OCI-LY7 (cell line): ENCODE data around the gene PLEK. TPM values are rescaled to one million over a fixed set of nuclear protein-coding genes. Genes with fewer than 3 reads are reported as not detected.

ENCODE experiments used
- BruUV-seq: library from RNA; stranded (reverse); fragments of 400-500 nt; replicated peaks from 2 replicates; lab custom pipeline; 2021; lab: Mats Ljungman, UMichigan
- CTCF ChIA-PET: fragments of 300-600 bp; sonication (Branson Sonifier 250); formaldehyde crosslinking; loops from one replicate; lab custom pipeline; 2022; ENCODE audit warnings: antibody characterized with exemption; ENCODE audit not compliant: unreplicated experiment; lab: Charles Lee
- POLR2A ChIA-PET: fragments of 300-600 bp; sonication (Branson Sonifier 250); formaldehyde crosslinking; loops from one replicate; lab custom pipeline; 2022; ENCODE audit warnings: antibody characterized with exemption; lab: Charles Lee
- DNase-seq: peaks from one replicate; pipeline ENCODE4 v3.0.0-alpha.2; 2015; ENCODE audit warnings: low spot score
- H2AFZ ChIP-seq: fragments of 200-600 bp; sonication (generic), shearing (Covaris generic); 2 replicates; pipeline ENCODE4 v1.6.1; 2014; ENCODE audit warnings: mild to moderate bottlenecking, antibody characterized with exemption, low read length, moderate library complexity
- H3K27ac ChIP-seq: fragments of 200-600 bp; sonication (generic); 2 replicates; pipeline ENCODE4 v1.5.1; 2014; ENCODE audit warnings: mixed run types, low read depth, mild to moderate bottlenecking, moderate library complexity, low read length, inconsistent platforms; ENCODE audit not compliant: poor library complexity, severe bottlenecking
- H3K36me3 ChIP-seq: fragments of 200-600 bp; sonication (generic); 2 replicates; pipeline ENCODE4 v1.6.1; 2014; ENCODE audit warnings: mild to moderate bottlenecking, antibody characterized with exemption, low read length, moderate library complexity, mixed read lengths; ENCODE audit not compliant: insufficient read depth
- H3K4me1 ChIP-seq: fragments of 200-600 bp; sonication (generic); 2 replicates; pipeline ENCODE4 v1.5.1; 2014; ENCODE audit warnings: mild to moderate bottlenecking, low read length; ENCODE audit not compliant: insufficient read depth, poor library complexity, severe bottlenecking
- H3K4me2 ChIP-seq: fragments of 200-600 bp; sonication (generic); 2 replicates; pipeline ENCODE4 v1.6.1; 2014; ENCODE audit warnings: mild to moderate bottlenecking, low read length
- H3K4me3 ChIP-seq: fragments of 200-600 bp; sonication (generic); 2 replicates; pipeline ENCODE4 v1.5.1; 2014; ENCODE audit warnings: mild to moderate bottlenecking, low read depth, low read length; ENCODE audit not compliant: poor library complexity, severe bottlenecking
- H3K79me2 ChIP-seq: fragments of 200-600 bp; sonication (generic); 2 replicates; pipeline ENCODE4 v1.6.1; 2016; ENCODE audit warnings: low read depth, mild to moderate bottlenecking, low read length, moderate library complexity, mixed read lengths; ENCODE audit not compliant: insufficient read depth
- H3K9me2 ChIP-seq: fragments of 200-600 bp; sonication (generic); 2 replicates; pipeline ENCODE4 v1.6.1; 2016; ENCODE audit warnings: mild to moderate bottlenecking, low read length, mixed read lengths; ENCODE audit not compliant: insufficient read depth
- H3K9me3 ChIP-seq: fragments of 200-600 bp; sonication (generic); 2 replicates; pipeline ENCODE4 v1.6.1; 2014; ENCODE audit warnings: mild to moderate bottlenecking, mixed run types, low read length, mixed read lengths
- H4K20me1 ChIP-seq: fragments of 200-600 bp; sonication (generic); 2 replicates; pipeline ENCODE4 v1.6.1; 2014; ENCODE audit warnings: mild to moderate bottlenecking, antibody characterized with exemption, low read length, moderate library complexity, mixed read lengths; ENCODE audit not compliant: insufficient read depth
- CTCF ChIP-seq: fragments of 200-600 bp; sonication (generic); conservative IDR thresholded peaks from 2 replicates; pipeline ENCODE4 v1.5.1; 2014; ENCODE audit warnings: mild to moderate bottlenecking, antibody characterized with exemption, low read length, moderate library complexity, mixed read lengths
- EZH2phosphoT487 ChIP-seq: fragments of 200-600 bp; sonication (generic); IDR thresholded peaks from 2 replicates; pipeline ENCODE4 v1.6.1; 2018; ENCODE audit warnings: low read depth, borderline replicate concordance, mild to moderate bottlenecking, mixed run types, antibody characterized with exemption, low read length, moderate library complexity, mixed read lengths
- intact Hi-C: fragments of 100-400 bp; cut with micrococcal nuclease; formaldehyde crosslinking; loops from one replicate; pipeline ENCODE4 v1.10.0; 2022; ENCODE audit not compliant: unreplicated experiment
- total RNA-seq, 2 experiments: library from RNA; depleted of rRNA in 1 of 2; stranded (reverse); fragments of >200 nt in 1 of 2; shearing (Covaris generic) in 1 of 2; gene quantifications; 2 replicates each; pipeline ENCODE4 v1.2.3, GENCODE V29; 2014 to 2022

The PLEK gene
- total RNA-seq, 2 experiments from 2014 or later: 20.8 to 80.6 TPM

GRCh38 chr2:68418855-68419254, 53.8 kb downstream of the PLEK start:
- TF ChIP-seq CTCF (peak; percentile 49), EZH2phosphoT487 (no peak)
- ChIA-PET POLR2A (interaction anchor here (0.9 to 11.7 kb wide), 6 partner anchors 8 to 120 kb away, joined by 3 to 103 read pairs (median 12); partner anchors contain the start of gene PLEK), CTCF (interaction anchor here (0.8 to 1.4 kb wide), 2 partner anchors 21 to 23 kb away, joined by 4 to 5 read pairs; no protein-coding TSS in a partner anchor)
- no peaks in the 10 kb centered on the region for H4K20me1 ChIP-seq
- H3K4me1 ChIP-seq: peaks cover 67% of the 10 kb centered on the region
- H3K79me2 ChIP-seq: no peaks in the 10 kb centered on the region
- H3K4me2 ChIP-seq: peak overlapping the region; percentile 49
- no peaks in the 10 kb centered on the region for H3K9me2 ChIP-seq
- H3K4me3 ChIP-seq: peak overlapping the region; percentile 1
- peaks cover 29% of the 10 kb centered on the region for H3K9me3 ChIP-seq
- peaks cover 14% of the 10 kb centered on the region for H3K36me3 ChIP-seq
- intact Hi-C loops: no loop called here
- peak overlapping the region; percentile 94 for H2AFZ ChIP-seq
- BruUV-seq: no TSS peak
- peak; percentile 71 for DNase-seq
- peak overlapping the region; percentile 38 for H3K27ac ChIP-seq

GRCh38 chr2:68420254-68420910, 55.3 kb downstream of the PLEK start:
- Histone ChIP-seq H2AFZ (peak overlapping the region; percentile 37; the same call in 1 of the 2 replicates), H3K36me3 (peaks cover 14% of the 10 kb centered on the region), H4K20me1 (no peaks in the 10 kb centered on the region), H3K4me1 (peaks cover 73% of the 10 kb centered on the region), H3K4me3 (no peak overlapping the region), H3K4me2 (peak overlapping the region; percentile 9; the same call in 1 of the 2 replicates), H3K9me3 (peaks cover 19% of the 10 kb centered on the region), H3K79me2 (no peaks in the 10 kb centered on the region), H3K9me2 (no peaks in the 10 kb centered on the region), H3K27ac (peak overlapping the region; percentile 38)
- BruUV-seq: no TSS peak
- no peak for TF ChIP-seq EZH2phosphoT487
- no peak for TF ChIP-seq CTCF
- DNase-seq: peak; percentile 72
- ChIA-PET POLR2A (interaction anchor here (0.9 to 11.7 kb wide), 8 partner anchors 7 to 55 kb away, joined by 3 to 103 read pairs (median 4); partner anchors contain the start of gene PLEK), CTCF (interaction anchor here (1.2 to 2.2 kb wide), 2 partner anchors 9 to 16 kb away, joined by 5 to 8 read pairs; no protein-coding TSS in a partner anchor)
- intact Hi-C loops: loop anchor here (5.0 kb wide), 1 partner anchor 168 kb away; the partner anchor contains the start of gene PPP3R1
